ENCODE measurements around the gene OCA2.

OCA2 gene

DNA sequence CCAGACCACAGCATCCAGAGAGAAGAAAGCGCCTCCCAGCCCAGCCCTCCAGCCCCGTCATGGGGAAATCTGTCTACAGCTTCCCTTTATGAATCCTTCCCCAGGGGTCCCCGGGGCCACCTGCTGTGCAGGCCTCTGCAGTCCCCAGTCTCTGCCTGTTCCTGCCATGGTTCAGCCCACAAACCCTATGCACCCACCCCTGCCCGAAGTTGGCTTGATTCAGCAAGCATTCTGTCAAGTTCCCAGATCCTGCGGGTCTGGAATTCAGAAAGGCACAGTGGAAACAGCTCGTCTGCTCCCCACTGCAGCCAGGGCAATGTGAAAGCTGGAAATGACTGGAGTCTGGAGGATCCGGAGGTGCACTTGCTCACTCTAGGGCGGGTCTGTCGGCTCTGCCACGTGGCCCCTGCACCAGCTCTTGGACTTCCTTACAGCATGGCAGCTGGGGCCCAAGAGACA lies 2.9 kb upstream of the OCA2 start:
- no peak for DNase-seq

DNA sequence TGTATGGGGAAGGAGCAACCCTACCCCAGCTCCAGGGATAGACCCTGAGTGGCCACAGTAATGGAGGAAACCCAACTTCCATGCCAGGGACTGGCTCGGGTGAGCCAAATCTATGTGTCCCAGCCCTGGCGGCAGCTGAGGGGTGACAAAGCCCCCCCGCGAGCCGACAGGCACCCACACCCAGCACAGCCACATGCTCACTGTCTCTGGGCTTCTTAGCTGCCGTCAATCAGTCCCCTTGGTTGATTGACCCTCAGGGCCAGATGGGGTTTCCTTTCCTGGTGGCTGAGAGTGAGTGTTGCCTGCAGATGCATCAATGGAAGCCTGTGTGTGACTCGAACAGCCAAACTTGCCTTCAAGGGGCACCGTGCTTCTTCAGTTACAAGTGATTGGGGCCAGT lies 2.1 kb upstream of the OCA2 start:
- no peak for DNase-seq

- DNase-seq, result no peak
These were observed 1.5 kb upstream of the OCA2 start for GRCh38 chr15:28100516-28101195.

GRCh38 chr15:28099555-28100140 lies 533 bp upstream of the OCA2 start:
- no peak for DNase-seq

DNA sequence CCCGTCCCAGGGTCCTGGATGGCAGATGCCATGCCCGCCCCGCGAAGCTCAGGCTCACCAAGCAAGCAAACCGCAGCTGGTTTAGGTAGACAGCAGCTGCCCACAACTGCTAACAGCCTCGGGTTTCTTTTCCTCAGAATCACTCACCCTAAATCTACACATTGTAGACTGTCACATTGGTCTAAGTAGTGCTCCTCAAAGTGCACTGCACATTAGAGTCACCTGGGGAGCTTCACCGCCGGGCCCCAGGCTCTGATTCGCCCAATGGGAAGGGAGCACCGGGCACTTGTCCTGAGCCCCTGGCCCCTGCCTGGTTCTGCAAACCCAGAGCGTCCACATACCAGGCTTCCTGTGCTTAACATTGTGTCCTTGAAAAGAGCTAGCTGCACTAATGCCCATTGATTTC lies 752 bp downstream of the OCA2 start:
- no peak for DNase-seq

- DNase-seq, result no peak
These were observed 1.3 kb downstream of the OCA2 start for GRCh38 chr15:28097656-28098359.

DNA sequence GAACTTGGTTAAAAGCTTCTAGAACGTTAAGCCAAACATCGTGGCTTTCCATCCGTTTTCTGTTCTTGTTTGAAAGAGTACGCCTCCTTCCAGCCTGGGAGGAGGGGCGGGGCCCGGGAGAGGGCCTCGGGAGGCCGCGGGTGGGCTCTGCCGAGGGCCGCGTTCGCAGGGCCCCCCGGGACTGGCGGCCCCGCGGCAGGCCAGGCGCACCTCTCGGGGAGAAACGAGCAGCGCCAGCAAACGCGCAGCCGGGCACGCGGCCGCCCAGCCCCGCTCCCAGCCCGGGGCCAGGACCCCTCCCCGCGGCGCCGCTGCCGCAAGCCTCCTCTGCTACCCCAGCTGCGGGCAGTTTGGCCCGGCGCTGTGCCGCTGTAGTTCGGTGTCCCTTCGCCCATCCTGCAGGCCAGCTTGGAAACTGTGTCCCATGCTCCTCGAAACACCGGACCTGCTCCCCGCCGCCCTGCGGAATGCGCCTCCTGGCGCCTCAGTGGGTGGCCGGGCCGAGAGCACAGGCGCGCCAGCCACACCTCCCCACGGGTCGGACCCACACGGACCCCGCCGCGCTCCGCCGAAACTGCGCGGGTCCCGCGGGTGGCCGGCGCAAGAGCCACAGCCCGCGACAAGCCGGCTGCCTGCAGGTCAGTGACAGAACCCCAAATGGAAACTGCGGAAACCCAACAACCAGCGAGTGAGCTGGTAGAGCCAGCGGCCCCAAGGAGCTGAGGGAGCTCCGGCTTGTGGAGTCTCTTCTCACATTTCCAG lies 2.3 kb downstream of the OCA2 start:
- DNase-seq, result no peak

- DNase-seq, result no peak
These were observed 2.8 kb downstream of the OCA2 start for GRCh38 chr15:28096411-28096669.

- DNase-seq, result no peak
These were observed 4.2 kb downstream of the OCA2 start for GRCh38 chr15:28094732-28095521.

DNA sequence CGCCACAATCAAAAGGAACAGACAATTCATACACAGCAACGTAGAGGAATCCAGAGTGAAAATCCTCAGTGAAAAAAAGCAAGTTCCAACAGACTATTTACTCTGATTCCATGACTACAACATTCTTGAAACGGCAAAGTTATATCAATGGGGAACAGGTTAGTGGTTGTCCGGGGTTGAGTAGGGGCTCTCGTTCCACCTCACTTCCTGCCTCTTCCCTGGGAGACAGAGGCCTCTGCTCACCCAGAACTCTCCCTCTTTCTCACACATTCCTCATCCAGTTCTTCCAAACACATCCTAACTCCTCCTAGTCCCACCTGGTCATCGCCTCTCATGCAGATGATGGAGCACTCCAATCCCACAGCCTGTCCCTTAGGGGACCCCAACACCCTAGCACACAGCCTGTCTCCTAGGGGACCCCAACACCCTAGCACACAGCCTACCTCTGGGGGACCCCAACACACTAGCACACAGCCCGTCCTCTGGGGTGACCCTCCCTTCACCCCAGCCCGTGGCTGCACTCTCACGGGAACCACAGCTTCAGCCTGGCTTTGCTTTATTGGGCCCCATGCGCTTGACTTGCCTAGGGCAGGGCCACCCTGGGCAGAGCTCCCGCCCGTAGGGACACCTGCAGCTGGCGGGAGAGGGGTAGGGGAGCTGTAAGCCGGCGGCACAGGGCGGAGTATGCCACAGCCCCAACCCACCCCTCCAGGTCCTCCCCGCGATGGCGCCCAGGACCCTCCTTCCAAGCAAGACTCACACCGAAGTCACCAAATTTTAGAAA lies 5.2 kb downstream of the OCA2 start:
- no peak for DNase-seq

DNA sequence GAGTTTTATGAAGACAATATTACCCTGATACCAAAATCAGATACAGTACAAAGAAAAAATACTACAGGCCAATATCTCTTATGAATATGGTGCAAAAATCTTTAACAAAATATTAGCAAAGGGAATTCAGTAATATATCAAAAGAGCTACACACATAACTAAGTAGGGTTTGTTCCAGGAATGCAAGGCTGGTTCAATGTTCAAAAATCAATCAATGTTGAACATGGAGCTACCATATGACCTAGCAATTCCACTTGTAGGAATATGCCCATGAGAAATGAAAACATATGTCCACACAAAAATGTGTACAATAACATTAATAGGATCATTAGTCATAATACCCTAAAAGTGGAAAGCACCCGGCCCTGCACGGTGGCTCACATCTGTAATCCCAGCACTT lies 7.8 kb downstream of the OCA2 start:
- DNase-seq, result no peak

GRCh38 chr15:28086175-28086703 lies 12.9 kb downstream of the OCA2 start:
- DNase-seq, result peak; percentile 9

- DNase-seq, result no peak
These were observed 13.5 kb downstream of the OCA2 start for GRCh38 chr15:28085489-28086174.

- DNase-seq, result no peak
These were observed 14.6 kb downstream of the OCA2 start for GRCh38 chr15:28084547-28084946.

DNA sequence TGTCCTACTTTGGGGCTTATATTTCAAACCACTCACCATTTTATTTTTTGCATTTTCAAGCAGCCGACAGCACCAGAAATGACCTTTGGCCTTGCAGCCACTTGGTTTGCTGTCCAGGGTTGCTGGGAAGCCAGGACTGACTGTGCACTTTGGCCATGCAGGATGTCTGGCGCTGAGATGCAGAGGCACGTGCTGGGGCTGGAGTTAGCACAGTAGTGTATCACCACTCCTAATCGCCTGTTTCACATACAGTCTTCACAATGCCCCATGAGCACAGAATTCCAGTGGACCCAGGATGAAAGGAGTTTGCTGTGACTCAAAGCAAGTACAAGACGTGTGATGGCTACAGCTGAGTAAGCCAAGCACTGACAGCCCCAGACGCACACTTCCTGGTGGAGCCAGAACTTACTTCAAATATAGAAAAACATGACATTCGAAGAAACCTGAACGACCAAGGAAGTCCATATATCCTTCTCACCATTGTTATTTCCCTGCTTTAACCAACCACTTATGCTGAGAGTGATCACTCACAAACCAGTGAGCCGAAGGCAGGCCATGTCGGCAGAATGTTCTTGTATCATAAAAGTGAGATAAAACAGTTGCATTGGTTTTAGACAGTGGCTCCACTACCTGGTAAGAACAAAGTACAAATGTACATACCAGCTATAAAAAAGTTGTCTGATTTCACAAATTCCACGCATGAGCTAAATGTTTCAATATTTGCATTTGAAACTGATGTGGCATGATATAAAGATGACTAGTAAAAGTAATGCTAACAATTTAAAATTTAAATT lies 16.0 kb downstream of the OCA2 start:
- no peak for DNase-seq

- DNase-seq, result no peak
These were observed 17.5 kb downstream of the OCA2 start for GRCh38 chr15:28081594-28081993.

DNA sequence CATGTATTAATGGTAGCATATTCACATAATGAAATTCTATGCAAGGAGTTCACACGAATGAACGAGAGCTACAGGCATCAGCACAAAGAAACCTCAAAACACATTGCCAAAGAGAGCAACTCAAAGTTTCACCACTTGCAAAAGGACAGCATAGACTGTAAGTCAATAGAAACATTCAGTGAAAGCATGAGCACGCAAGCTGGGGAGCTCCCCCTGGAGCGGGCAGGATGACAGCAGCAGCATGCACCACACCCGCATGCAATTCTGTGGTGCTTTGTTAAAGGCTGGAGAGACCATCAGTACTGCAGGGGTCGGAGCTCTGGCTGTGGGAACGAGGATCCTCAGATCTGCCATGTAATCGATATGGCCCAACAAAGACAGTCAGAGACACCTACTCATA lies 18.7 kb downstream of the OCA2 start:
- no peak for DNase-seq

DNA sequence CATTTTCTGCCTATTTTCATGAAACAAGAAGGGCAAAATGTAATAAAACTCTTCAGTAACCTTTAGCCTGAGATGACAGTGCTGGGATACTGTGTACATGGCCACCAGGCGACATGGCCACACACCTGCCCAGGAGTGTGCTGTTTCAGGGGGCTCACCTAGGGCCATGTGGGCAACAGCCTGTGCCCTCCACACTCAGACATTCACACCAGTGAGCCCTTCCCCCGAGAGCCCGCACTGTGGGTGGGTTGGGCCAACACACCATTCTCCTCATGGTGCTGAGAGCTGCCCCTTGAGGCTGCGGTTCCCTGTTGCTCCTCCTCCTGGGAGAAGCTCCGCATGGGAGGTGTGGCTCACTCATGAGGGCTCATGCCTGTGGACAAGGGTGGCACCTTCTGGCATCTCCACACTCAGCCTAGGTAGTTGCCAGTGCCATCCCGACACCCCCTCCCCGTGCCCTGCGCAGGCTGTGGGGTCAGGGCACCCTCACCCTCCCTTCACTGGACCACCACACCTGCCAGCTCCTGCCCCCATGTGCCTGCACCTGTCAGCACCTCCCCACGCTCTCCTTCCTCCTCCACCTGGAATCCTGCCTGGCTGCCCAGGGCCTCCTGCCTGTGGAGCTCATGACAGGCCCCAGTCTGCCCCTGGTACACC lies 19.7 kb downstream of the OCA2 start:
- DNase-seq, result no peak

GRCh38 chr15:28078191-28078719 lies 20.9 kb downstream of the OCA2 start:
- no peak for DNase-seq

DNA sequence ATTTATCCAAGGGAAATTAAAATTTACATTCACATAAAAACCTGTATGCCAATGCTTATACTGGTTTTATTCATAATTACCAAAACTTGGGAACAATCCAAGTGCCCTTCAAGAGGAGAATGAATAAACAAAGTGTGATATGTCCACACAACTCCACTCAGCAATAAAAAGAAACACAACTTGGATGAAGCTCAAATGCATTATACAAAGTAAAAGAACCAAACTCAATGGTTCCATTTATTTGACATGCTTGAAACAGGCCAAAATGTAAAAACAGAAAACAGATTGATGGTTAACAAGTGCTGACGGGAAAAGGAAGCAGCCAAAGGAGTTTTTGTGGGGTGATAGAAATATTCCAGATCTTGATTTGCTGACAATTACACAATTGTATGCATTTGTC lies 23.5 kb downstream of the OCA2 start:
- no peak for DNase-seq

Data from midbrain (tissue), 1 donor.